Measurements from ENCODE around the gene FAM181A.

The FAM181A gene

GRCh38 chr14:93906341-93907329 lies 20.5 kb upstream of the FAM181A start:
- Histone ChIP-seq H3K9ac (ENCODE audit: low read depth, low read length) (no peak overlapping the region), H3K4me1 (ENCODE audit: insufficient read depth, low read length) (no peaks in the 10 kb centered on the region; the same call in 1 of the 2 replicates), H3K27me3 (ENCODE audit: insufficient read depth, low read length) (no peaks in the 10 kb centered on the region), H3K36me3 (ENCODE audit: insufficient read depth, low read depth, low read length) (no peaks in the 10 kb centered on the region), H3K4me3 (ENCODE audit: low read length) (no peak overlapping the region), H3K27ac (ENCODE audit: low read length) (no peak overlapping the region), H3K9me3 (ENCODE audit: insufficient read depth, low read depth, low read length) (no peaks in the 10 kb centered on the region)

- Histone ChIP-seq H3K36me3 (ENCODE audit: insufficient read depth, low read depth, low read length) (no peaks in the 10 kb centered on the region), H3K4me1 (ENCODE audit: insufficient read depth, low read length) (no peaks in the 10 kb centered on the region; the same call in 1 of the 2 replicates), H3K27me3 (ENCODE audit: insufficient read depth, low read length) (no peaks in the 10 kb centered on the region), H3K4me3 (ENCODE audit: low read length) (no peak overlapping the region), H3K9me3 (ENCODE audit: insufficient read depth, low read depth, low read length) (no peaks in the 10 kb centered on the region), H3K9ac (ENCODE audit: low read depth, low read length) (no peak overlapping the region), H3K27ac (ENCODE audit: low read length) (no peak overlapping the region)
Observed at GRCh38 chr14:93909429-93910128, 17.6 kb upstream of the FAM181A start.

GRCh38 chr14:93911975-93912615 lies 15.0 kb upstream of the FAM181A start:
- Histone ChIP-seq H3K27me3 (ENCODE audit: insufficient read depth, low read length) (no peaks in the 10 kb centered on the region), H3K4me3 (ENCODE audit: low read length) (no peak overlapping the region), H3K9ac (ENCODE audit: low read depth, low read length) (no peak overlapping the region), H3K27ac (ENCODE audit: low read length) (no peak overlapping the region), H3K36me3 (ENCODE audit: insufficient read depth, low read depth, low read length) (no peaks in the 10 kb centered on the region), H3K9me3 (ENCODE audit: insufficient read depth, low read depth, low read length) (no peaks in the 10 kb centered on the region), H3K4me1 (ENCODE audit: insufficient read depth, low read length) (no peaks in the 10 kb centered on the region)

GRCh38 chr14:93912782-93913181 lies 14.4 kb upstream of the FAM181A start:
- no peak overlapping the region for H3K4me3 ChIP-seq (ENCODE audit: low read length)
- H3K27ac ChIP-seq (ENCODE audit: low read length), result no peak overlapping the region
- H3K36me3 ChIP-seq (ENCODE audit: insufficient read depth, low read depth, low read length), result no peaks in the 10 kb centered on the region
- H3K27me3 ChIP-seq (ENCODE audit: insufficient read depth, low read length), result no peaks in the 10 kb centered on the region
- no peak overlapping the region for H3K9ac ChIP-seq (ENCODE audit: low read depth, low read length)
- H3K9me3 ChIP-seq (ENCODE audit: insufficient read depth, low read depth, low read length), result no peaks in the 10 kb centered on the region
- no peaks in the 10 kb centered on the region for H3K4me1 ChIP-seq (ENCODE audit: insufficient read depth, low read length)

- Histone ChIP-seq H3K9me3 (ENCODE audit: insufficient read depth, low read depth, low read length) (no peaks in the 10 kb centered on the region), H3K4me3 (ENCODE audit: low read length) (no peak overlapping the region), H3K27ac (ENCODE audit: low read length) (no peak overlapping the region), H3K4me1 (ENCODE audit: insufficient read depth, low read length) (no peaks in the 10 kb centered on the region), H3K27me3 (ENCODE audit: insufficient read depth, low read length) (no peaks in the 10 kb centered on the region), H3K9ac (ENCODE audit: low read depth, low read length) (no peak overlapping the region), H3K36me3 (ENCODE audit: insufficient read depth, low read depth, low read length) (no peaks in the 10 kb centered on the region)
Observed at GRCh38 chr14:93914278-93914677, 12.9 kb upstream of the FAM181A start.

- Histone ChIP-seq H3K36me3 (ENCODE audit: insufficient read depth, low read depth, low read length) (no peaks in the 10 kb centered on the region), H3K4me3 (ENCODE audit: low read length) (no peak overlapping the region), H3K27me3 (ENCODE audit: insufficient read depth, low read length) (no peaks in the 10 kb centered on the region), H3K4me1 (ENCODE audit: insufficient read depth, low read length) (no peaks in the 10 kb centered on the region), H3K9ac (ENCODE audit: low read depth, low read length) (no peak overlapping the region), H3K27ac (ENCODE audit: low read length) (no peak overlapping the region), H3K9me3 (ENCODE audit: insufficient read depth, low read depth, low read length) (no peaks in the 10 kb centered on the region)
Observed at GRCh38 chr14:93915070-93915705, 12.0 kb upstream of the FAM181A start.

GRCh38 chr14:93915800-93916199 lies 11.3 kb upstream of the FAM181A start:
- H3K9me3 ChIP-seq (ENCODE audit: insufficient read depth, low read depth, low read length), result no peaks in the 10 kb centered on the region
- H3K4me3 ChIP-seq (ENCODE audit: low read length), result no peak overlapping the region
- no peaks in the 10 kb centered on the region for H3K4me1 ChIP-seq (ENCODE audit: insufficient read depth, low read length)
- no peaks in the 10 kb centered on the region for H3K36me3 ChIP-seq (ENCODE audit: insufficient read depth, low read depth, low read length)
- H3K27me3 ChIP-seq (ENCODE audit: insufficient read depth, low read length), result no peaks in the 10 kb centered on the region
- no peak overlapping the region for H3K27ac ChIP-seq (ENCODE audit: low read length)
- no peak overlapping the region for H3K9ac ChIP-seq (ENCODE audit: low read depth, low read length)

- Histone ChIP-seq H3K27me3 (ENCODE audit: insufficient read depth, low read length) (no peaks in the 10 kb centered on the region), H3K9me3 (ENCODE audit: insufficient read depth, low read depth, low read length) (no peaks in the 10 kb centered on the region), H3K9ac (ENCODE audit: low read depth, low read length) (no peak overlapping the region), H3K4me1 (ENCODE audit: insufficient read depth, low read length) (no peaks in the 10 kb centered on the region), H3K4me3 (ENCODE audit: low read length) (no peak overlapping the region), H3K27ac (ENCODE audit: low read length) (no peak overlapping the region), H3K36me3 (ENCODE audit: insufficient read depth, low read depth, low read length) (no peaks in the 10 kb centered on the region)
Observed at GRCh38 chr14:93916498-93916897, 10.6 kb upstream of the FAM181A start.

- Histone ChIP-seq H3K9me3 (ENCODE audit: insufficient read depth, low read depth, low read length) (no peaks in the 10 kb centered on the region), H3K9ac (ENCODE audit: low read depth, low read length) (no peak overlapping the region), H3K4me3 (ENCODE audit: low read length) (no peak overlapping the region), H3K27ac (ENCODE audit: low read length) (no peak overlapping the region), H3K27me3 (ENCODE audit: insufficient read depth, low read length) (no peaks in the 10 kb centered on the region), H3K4me1 (ENCODE audit: insufficient read depth, low read length) (no peaks in the 10 kb centered on the region), H3K36me3 (ENCODE audit: insufficient read depth, low read depth, low read length) (no peaks in the 10 kb centered on the region)
Observed at GRCh38 chr14:93917141-93917540, 10.0 kb upstream of the FAM181A start.

- no peaks in the 10 kb centered on the region for H3K4me1 ChIP-seq (ENCODE audit: insufficient read depth, low read length)
- H3K27me3 ChIP-seq (ENCODE audit: insufficient read depth, low read length), result no peaks in the 10 kb centered on the region
- no peak overlapping the region for H3K4me3 ChIP-seq (ENCODE audit: low read length)
- H3K27ac ChIP-seq (ENCODE audit: low read length), result no peak overlapping the region
- H3K9me3 ChIP-seq (ENCODE audit: insufficient read depth, low read depth, low read length), result no peaks in the 10 kb centered on the region
- H3K36me3 ChIP-seq (ENCODE audit: insufficient read depth, low read depth, low read length), result no peaks in the 10 kb centered on the region
- no peak overlapping the region for H3K9ac ChIP-seq (ENCODE audit: low read depth, low read length)
Observed at GRCh38 chr14:93921001-93921806, 5.9 kb upstream of the FAM181A start.

GRCh38 chr14:93923626-93924025 lies 3.5 kb upstream of the FAM181A start:
- Histone ChIP-seq H3K4me1 (ENCODE audit: insufficient read depth, low read length) (no peaks in the 10 kb centered on the region), H3K9me3 (ENCODE audit: insufficient read depth, low read depth, low read length) (no peaks in the 10 kb centered on the region), H3K27ac (ENCODE audit: low read length) (no peak overlapping the region), H3K27me3 (ENCODE audit: insufficient read depth, low read length) (no peaks in the 10 kb centered on the region), H3K4me3 (ENCODE audit: low read length) (no peak overlapping the region), H3K9ac (ENCODE audit: low read depth, low read length) (no peak overlapping the region), H3K36me3 (ENCODE audit: insufficient read depth, low read depth, low read length) (no peaks in the 10 kb centered on the region)
